Neural cell (in vitro differentiated cells): ENCODE measurements around the gene HSPA5. TPM values are rescaled to one million over a fixed set of nuclear protein-coding genes. Genes with fewer than 3 reads are reported as not detected.
A peak's percentile ranks its signal among the peaks of the same experiment; 100 is the strongest.

Experiments
- H2AFZ ChIP-seq: fragments of 200-600, 300-800 bp; sonication (generic), shearing (Covaris generic); 2 replicates; pipeline ENCODE4 v1.6.0; 2014; ENCODE audit warnings: low read depth, mild to moderate bottlenecking, antibody characterized with exemption, low read length, moderate library complexity
- H3F3A ChIP-seq: fragments of 200-600 bp; shearing (Covaris generic); 2 replicates; pipeline ENCODE4 v1.6.1; 2016; ENCODE audit warnings: mild to moderate bottlenecking, moderate library complexity, mixed read lengths, antibody characterized with exemption, low read length; ENCODE audit not compliant: insufficient read depth, poor library complexity, severe bottlenecking
- H3K27ac ChIP-seq: fragments of 200-600, 300-800 bp; sonication (generic), shearing (Covaris generic); 2 replicates; pipeline ENCODE4 v1.5.1; 2014; ENCODE audit warnings: mild to moderate bottlenecking, low read length, moderate library complexity
- H3K27me3 ChIP-seq: fragments of 300-800, 200-600 bp; sonication (generic), shearing (Covaris generic); 2 replicates; pipeline ENCODE4 v1.6.0; 2014; ENCODE audit warnings: mild to moderate bottlenecking, low read depth, low read length, moderate library complexity; ENCODE audit not compliant: insufficient read depth
- H3K36me3 ChIP-seq: fragments of 300-800, 200-600 bp; sonication (generic), shearing (Covaris generic); 2 replicates; pipeline ENCODE4 v1.5.1; 2014; ENCODE audit warnings: mild to moderate bottlenecking, antibody characterized with exemption, low read length, moderate library complexity; ENCODE audit not compliant: insufficient read depth
- H3K4me2 ChIP-seq: fragments of 300-800, 200-600 bp; sonication (generic), shearing (Covaris generic); 2 replicates; pipeline ENCODE4 v1.6.0; 2014; ENCODE audit warnings: mild to moderate bottlenecking, low read length
- H3K4me3 ChIP-seq: fragments of 300-800, 200-600 bp; sonication (generic), shearing (Covaris generic); 2 replicates; pipeline ENCODE4 v1.5.1; 2014; ENCODE audit warnings: mild to moderate bottlenecking, low read length, moderate library complexity
- H3K79me2 ChIP-seq: fragments of 200-600 bp; shearing (Covaris generic); replicated peaks from 2 replicates; pipeline ENCODE4 v1.6.0; 2014; ENCODE audit warnings: mild to moderate bottlenecking, low read length, moderate library complexity; ENCODE audit not compliant: insufficient read depth
- H3K9ac ChIP-seq: fragments of 300-800, 200-600 bp; sonication (generic), shearing (Covaris generic); 2 replicates; pipeline ENCODE4 v1.6.1; 2016; ENCODE audit warnings: mild to moderate bottlenecking, low read length, mixed read lengths
- H3K9me2 ChIP-seq: fragments of 200-600 bp; shearing (Covaris generic); 2 replicates; pipeline ENCODE4 v1.6.1; 2016; ENCODE audit warnings: mild to moderate bottlenecking, low read length, mixed read lengths; ENCODE audit not compliant: insufficient read depth
- H3K9me3 ChIP-seq: fragments of 200-600, 300-800 bp; sonication (generic), shearing (Covaris generic); 2 replicates; pipeline ENCODE4 v1.6.1; 2016; ENCODE audit warnings: mild to moderate bottlenecking, mixed run types, low read length, moderate library complexity, mixed read lengths
- H4K20me1 ChIP-seq: fragments of 200-600 bp; shearing (Covaris generic); 2 replicates; pipeline ENCODE4 v1.6.1; 2016; ENCODE audit warnings: mild to moderate bottlenecking, mixed run types; ENCODE audit not compliant: insufficient read depth
- EP300 ChIP-seq: fragments of 450-650 bp; conservative IDR thresholded peaks from 2 replicates; pipeline ENCODE4 v1.6.1; 2014; ENCODE audit warnings: antibody characterized with exemption, mild to moderate bottlenecking, moderate library complexity; ENCODE audit not compliant: poor library complexity, severe bottlenecking
- EZH2 ChIP-seq: fragments of 200-600, 300-800 bp; shearing (Covaris generic), sonication (generic); IDR thresholded peaks from 2 replicates; pipeline ENCODE4 v1.6.1; 2014; ENCODE audit warnings: antibody characterized with exemption, low read length, borderline replicate concordance, mild to moderate bottlenecking; ENCODE audit not compliant: insufficient read depth, poor library complexity, severe bottlenecking
- MXI1 ChIP-seq: fragments of 450-650 bp; conservative IDR thresholded peaks from 2 replicates; pipeline ENCODE4 v1.6.1; 2014; ENCODE audit warnings: antibody characterized with exemption, mild to moderate bottlenecking; ENCODE audit not compliant: poor library complexity, severe bottlenecking
- POLR2AphosphoS5 ChIP-seq: IDR thresholded peaks from 2 replicates; pipeline ENCODE4 v1.6.1; 2012
- RAD21 ChIP-seq: fragments of 450-650 bp; conservative IDR thresholded peaks from 2 replicates; pipeline ENCODE4 v1.6.1; 2014; ENCODE audit warnings: antibody characterized with exemption, mild to moderate bottlenecking, moderate library complexity
- SMC3 ChIP-seq: fragments of 450-650 bp; conservative IDR thresholded peaks from 2 replicates; pipeline ENCODE4 v1.6.1; 2014; ENCODE audit warnings: antibody characterized with exemption, mild to moderate bottlenecking, moderate library complexity; ENCODE audit not compliant: poor library complexity
- TAF1 ChIP-seq: IDR thresholded peaks from 2 replicates; pipeline ENCODE4 v1.6.1; 2012; ENCODE audit warnings: low read depth
- polyA plus RNA-seq: library from polyadenylated mRNA; depleted of rRNA; stranded (reverse); fragments of >200 nt; gene quantifications from 2 replicates; pipeline ENCODE4 v1.2.3, GENCODE V29; 2014
- TF ChIP-seq, protein P1 (sequence below): fragments of 450-650 bp; IDR thresholded peaks from 2 replicates; pipeline ENCODE4 v1.5.1; 2014; ENCODE audit warnings: antibody characterized with exemption, mild to moderate bottlenecking, moderate library complexity; ENCODE audit not compliant: poor library complexity, severe bottlenecking
- TF ChIP-seq, protein P2 (sequence below): IDR thresholded peaks from 2 replicates; pipeline ENCODE4 v1.6.1; 2012; ENCODE audit warnings: borderline replicate concordance

HSPA5 gene
- polyA plus RNA-seq, 1 donor from 2014 or later: 17.6 TPM

DNA sequence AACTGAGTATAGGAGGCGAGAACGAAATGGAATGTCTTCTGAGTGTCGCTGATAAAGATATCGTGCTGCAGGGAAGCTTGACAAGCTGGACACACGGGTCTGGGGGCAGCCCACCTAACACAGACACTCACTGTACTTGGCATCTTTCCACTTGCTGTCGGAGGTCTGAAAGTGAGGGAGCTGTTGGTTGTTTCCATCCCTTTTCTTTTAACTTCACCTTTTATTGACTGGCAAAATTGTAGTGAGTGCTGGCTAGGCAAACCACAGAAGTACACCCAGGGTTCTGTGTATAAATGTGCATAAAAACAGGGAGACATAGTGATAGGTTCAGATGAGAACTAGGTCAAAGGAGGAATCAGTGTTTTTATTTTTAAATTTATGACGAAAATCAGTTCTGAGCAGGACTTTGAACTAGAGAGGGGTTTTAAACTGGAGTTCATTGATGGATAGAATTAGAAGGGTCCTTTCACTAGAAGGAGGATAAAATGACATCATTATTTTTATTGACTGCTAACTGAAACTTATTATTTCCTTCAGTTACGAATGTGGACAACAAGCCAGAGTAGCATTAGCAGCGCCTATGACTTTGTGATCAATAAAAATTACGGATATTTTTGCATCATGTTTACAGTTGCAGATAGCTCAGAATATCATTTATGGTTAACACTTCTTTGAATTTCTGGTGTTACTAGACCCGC is 21.3 kb upstream of the HSPA5 start:
- no peaks in the 10 kb centered on the region for H3K9me3 ChIP-seq
- H3K79me2 ChIP-seq: peaks cover 31% of the 10 kb centered on the region
- no peaks in the 10 kb centered on the region for H3K9me2 ChIP-seq
- peak overlapping the region; percentile 84 for H3K27ac ChIP-seq
- H3K36me3 ChIP-seq: no peaks in the 10 kb centered on the region
- H3F3A ChIP-seq: no peaks in the 10 kb centered on the region
- no peak for TF ChIP-seq EP300
- TF ChIP-seq, protein P1, sequence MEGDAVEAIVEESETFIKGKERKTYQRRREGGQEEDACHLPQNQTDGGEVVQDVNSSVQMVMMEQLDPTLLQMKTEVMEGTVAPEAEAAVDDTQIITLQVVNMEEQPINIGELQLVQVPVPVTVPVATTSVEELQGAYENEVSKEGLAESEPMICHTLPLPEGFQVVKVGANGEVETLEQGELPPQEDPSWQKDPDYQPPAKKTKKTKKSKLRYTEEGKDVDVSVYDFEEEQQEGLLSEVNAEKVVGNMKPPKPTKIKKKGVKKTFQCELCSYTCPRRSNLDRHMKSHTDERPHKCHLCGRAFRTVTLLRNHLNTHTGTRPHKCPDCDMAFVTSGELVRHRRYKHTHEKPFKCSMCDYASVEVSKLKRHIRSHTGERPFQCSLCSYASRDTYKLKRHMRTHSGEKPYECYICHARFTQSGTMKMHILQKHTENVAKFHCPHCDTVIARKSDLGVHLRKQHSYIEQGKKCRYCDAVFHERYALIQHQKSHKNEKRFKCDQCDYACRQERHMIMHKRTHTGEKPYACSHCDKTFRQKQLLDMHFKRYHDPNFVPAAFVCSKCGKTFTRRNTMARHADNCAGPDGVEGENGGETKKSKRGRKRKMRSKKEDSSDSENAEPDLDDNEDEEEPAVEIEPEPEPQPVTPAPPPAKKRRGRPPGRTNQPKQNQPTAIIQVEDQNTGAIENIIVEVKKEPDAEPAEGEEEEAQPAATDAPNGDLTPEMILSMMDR: no peak
- no peak for TF ChIP-seq EZH2
- TF ChIP-seq, protein P2, sequence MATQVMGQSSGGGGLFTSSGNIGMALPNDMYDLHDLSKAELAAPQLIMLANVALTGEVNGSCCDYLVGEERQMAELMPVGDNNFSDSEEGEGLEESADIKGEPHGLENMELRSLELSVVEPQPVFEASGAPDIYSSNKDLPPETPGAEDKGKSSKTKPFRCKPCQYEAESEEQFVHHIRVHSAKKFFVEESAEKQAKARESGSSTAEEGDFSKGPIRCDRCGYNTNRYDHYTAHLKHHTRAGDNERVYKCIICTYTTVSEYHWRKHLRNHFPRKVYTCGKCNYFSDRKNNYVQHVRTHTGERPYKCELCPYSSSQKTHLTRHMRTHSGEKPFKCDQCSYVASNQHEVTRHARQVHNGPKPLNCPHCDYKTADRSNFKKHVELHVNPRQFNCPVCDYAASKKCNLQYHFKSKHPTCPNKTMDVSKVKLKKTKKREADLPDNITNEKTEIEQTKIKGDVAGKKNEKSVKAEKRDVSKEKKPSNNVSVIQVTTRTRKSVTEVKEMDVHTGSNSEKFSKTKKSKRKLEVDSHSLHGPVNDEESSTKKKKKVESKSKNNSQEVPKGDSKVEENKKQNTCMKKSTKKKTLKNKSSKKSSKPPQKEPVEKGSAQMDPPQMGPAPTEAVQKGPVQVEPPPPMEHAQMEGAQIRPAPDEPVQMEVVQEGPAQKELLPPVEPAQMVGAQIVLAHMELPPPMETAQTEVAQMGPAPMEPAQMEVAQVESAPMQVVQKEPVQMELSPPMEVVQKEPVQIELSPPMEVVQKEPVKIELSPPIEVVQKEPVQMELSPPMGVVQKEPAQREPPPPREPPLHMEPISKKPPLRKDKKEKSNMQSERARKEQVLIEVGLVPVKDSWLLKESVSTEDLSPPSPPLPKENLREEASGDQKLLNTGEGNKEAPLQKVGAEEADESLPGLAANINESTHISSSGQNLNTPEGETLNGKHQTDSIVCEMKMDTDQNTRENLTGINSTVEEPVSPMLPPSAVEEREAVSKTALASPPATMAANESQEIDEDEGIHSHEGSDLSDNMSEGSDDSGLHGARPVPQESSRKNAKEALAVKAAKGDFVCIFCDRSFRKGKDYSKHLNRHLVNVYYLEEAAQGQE: no peak
- peak overlapping the region; percentile 100 for H3K4me3 ChIP-seq
- H3K27me3 ChIP-seq: no peaks in the 10 kb centered on the region
- H3K9ac ChIP-seq: peak overlapping the region; percentile 96
- H3K4me2 ChIP-seq: peak overlapping the region; percentile 88
- H4K20me1 ChIP-seq: no peaks in the 10 kb centered on the region
- peak overlapping the region; percentile 76 for H2AFZ ChIP-seq

DNA sequence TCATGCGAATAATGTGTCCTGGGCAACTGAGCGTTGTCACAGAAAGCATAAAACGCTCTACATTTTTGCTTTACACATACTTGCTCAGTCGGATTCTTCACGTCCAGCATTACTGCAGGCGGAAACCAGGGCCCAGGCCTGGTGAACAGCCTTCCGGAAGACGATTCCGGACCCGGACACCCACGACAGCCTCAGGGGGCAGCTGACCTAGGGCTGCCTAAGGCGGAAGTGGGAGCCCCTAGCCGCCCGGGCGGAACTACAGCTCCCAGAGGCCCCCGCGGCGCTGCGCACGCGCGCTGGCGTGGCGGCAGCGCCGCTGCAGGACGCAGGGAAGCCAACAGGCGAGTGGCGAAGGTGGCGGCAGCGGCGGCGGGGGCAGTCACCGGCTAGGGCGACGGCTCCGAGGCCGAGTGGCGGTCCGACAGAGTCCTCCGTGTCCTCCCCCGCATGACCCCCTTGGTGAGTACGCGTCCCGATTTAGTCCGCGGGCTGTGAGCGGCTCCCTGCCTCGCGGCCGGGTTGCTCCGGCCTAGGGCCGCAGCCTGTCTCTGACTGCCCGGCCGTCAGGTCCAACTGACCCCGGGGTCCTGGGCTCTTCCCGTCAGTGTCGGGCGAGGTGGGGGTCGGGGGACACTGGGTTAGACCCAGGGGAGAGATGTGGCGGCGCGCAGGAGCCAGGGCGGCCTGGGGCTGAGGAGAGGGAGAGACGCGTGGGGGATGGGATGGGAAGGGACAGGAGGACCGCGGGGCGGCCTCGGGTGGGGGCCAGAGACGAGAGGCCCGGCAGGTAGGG is 20.6 kb upstream of the HSPA5 start, which contains the start of gene GAPVD1:
Gene GAPVD1, plus strand, starts transcription at position 326 of the 793 bp plus-strand sequence. CDS start 37,096 bp downstream, outside the sequence.
- Histone ChIP-seq H3K9me3 (no peaks in the 10 kb centered on the region), H3K27me3 (no peaks in the 10 kb centered on the region), H4K20me1 (no peaks in the 10 kb centered on the region), H3K36me3 (no peaks in the 10 kb centered on the region), H3K9ac (peak within 1 kb of the TSS; percentile 96), H3K4me2 (peak within 1 kb of the TSS; percentile 88), H3K4me3 (peak within 1 kb of the TSS; percentile 100), H2AFZ (peak within 1 kb of the TSS; percentile 87), H3K27ac (peak within 1 kb of the TSS; percentile 84), H3K79me2 (peaks cover 31% of the 10 kb centered on the region), H3F3A (no peaks in the 10 kb centered on the region), H3K9me2 (no peaks in the 10 kb centered on the region)
- TF ChIP-seq, protein P1: peak; percentile 83
- TF ChIP-seq MXI1: peak; percentile 64
- TF ChIP-seq TAF1: peak; percentile 73
- TF ChIP-seq SMC3: no peak
- TF ChIP-seq EP300: no peak
- TF ChIP-seq POLR2AphosphoS5: peak; percentile 95
- peak; percentile 13 for TF ChIP-seq RAD21
